Measurements from ENCODE around the gene SUMO2. TPM values are rescaled to one million over a fixed set of nuclear protein-coding genes. Genes with fewer than 3 reads are reported as not detected.

Gene SUMO2
- total RNA-seq, 2 experiments from 2014 or later, result 506 to 525 TPM

DNA sequence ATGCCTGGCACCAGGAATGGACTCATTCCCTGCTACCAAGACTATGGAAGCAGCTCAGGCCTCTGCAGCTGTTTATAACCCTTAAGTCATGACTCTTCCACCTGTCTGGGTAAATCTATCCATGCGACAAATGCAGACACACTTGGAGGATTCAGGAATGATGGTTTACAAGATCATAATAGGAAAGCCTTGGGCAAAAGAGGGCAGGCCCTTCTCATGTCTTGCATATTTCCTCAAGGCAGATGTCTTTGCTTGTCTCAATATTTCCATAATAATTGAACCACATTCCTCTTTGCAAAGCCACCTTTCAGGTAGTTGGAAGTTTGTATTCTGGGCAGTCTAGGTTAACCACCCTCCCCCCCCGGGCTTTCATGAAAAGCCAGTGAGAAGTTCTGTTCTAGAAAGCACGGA, 27.6 kb downstream of the SUMO2 start:
- DNase-seq, result no peak
- Mint-ChIP-seq H3K27me3 (no peaks in the 10 kb centered on the region), H3K4me3 (peak overlapping the region; percentile 94), H3K9me3 (no peaks in the 10 kb centered on the region), H3K4me1 (ENCODE audit: low read depth) (peaks cover 34% of the 10 kb centered on the region), H3K36me3 (ENCODE audit: low read depth) (peaks cover 15% of the 10 kb centered on the region), H3K27ac (peak overlapping the region; percentile 80)
- TF ChIP-seq, protein P1, sequence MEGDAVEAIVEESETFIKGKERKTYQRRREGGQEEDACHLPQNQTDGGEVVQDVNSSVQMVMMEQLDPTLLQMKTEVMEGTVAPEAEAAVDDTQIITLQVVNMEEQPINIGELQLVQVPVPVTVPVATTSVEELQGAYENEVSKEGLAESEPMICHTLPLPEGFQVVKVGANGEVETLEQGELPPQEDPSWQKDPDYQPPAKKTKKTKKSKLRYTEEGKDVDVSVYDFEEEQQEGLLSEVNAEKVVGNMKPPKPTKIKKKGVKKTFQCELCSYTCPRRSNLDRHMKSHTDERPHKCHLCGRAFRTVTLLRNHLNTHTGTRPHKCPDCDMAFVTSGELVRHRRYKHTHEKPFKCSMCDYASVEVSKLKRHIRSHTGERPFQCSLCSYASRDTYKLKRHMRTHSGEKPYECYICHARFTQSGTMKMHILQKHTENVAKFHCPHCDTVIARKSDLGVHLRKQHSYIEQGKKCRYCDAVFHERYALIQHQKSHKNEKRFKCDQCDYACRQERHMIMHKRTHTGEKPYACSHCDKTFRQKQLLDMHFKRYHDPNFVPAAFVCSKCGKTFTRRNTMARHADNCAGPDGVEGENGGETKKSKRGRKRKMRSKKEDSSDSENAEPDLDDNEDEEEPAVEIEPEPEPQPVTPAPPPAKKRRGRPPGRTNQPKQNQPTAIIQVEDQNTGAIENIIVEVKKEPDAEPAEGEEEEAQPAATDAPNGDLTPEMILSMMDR (IDR thresholded peaks at IDR 0.05), result no peak
- intact Hi-C loops (cut with micrococcal nuclease), result no loop called here
- no peak for ATAC-seq
- POLR2A ChIA-PET, result interaction anchor here (0.6 to 1.9 kb wide), 20 partner anchors 8 to 194 kb away, joined by 3 to 9 read pairs (median 5); partner anchors contain the start of genes GGA3, NT5C, NUP85 and SUMO2
- CTCF ChIA-PET, result interaction anchor here (1.4 to 1.6 kb wide), 2 partner anchors 17 to 41 kb away, joined by 6 to 7 read pairs; no protein-coding TSS in a partner anchor

DNA sequence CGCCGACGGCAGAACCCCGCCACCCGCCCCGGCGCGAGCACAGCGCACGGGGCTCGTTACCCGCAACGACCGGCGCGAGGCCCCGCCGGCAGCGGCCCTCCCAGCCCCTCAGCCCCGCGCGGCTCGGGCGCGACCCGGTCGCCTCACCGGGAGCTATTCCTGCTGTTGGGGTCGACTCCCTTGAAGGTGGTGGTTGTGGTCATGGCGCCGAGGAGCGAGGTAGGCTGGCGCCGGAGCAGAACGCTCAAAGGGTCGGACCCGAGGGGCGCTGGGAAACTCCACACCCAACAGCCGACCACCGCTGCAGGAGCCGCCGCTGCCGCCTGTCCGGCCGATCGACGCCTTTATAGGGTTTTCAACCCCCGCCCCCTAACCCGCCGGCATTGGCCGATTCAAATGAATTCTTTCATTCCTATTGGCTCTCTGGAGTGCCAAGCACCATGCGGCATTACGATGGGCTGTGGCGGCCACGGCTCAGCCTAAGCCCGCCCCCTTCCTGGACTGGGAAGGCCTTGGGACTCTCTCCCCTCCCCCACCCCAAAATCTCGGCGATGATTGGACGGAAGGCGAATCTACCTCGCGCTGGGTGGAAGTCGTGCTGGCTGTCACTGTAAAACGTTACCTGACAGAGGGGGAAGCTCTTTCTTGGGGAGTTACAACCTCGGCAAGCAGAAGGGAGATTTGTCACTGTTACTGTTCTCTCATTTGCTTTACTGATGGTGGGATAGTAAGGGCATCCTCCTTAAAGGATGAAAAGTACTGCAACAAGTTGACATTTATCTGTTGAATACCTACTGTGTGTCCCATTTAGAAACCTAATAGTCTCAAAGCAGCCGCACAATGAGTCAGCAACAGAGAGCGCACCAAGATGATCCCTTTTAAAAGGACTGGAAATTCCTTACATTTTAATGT, 28.3 kb downstream of the SUMO2 start, which contains the start of gene JPT1:
Gene JPT1 (minus strand): TSS at position 318 of the 912 bp plus-strand sequence. CDS start 115 bp downstream, at position 203.
- CTCF ChIA-PET, result interaction anchor here (1.1 to 1.6 kb wide), 3 partner anchors 17 to 41 kb away, joined by 3 to 7 read pairs (median 6); no protein-coding TSS in a partner anchor

DNA sequence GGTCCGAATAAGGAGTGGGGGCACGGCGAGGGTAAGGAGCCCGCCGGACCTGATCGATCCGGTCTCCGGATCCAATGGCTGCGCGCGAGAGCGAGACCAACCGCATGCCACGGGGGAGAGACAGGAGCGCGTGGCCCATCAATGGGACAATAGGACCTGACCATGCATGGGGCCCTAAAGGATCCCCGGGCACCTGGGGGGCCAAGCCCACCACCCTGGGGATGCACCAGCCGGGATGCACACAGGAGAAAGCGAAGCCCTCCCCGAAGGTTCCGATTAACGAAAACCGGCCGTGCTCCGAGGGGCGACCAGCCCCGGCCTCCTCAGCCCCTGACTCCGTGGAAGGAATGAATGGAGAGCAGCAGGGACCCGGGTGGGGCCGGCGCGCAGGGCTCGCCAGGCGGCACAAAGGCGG, 29.0 kb downstream of the SUMO2 start:
- TF ChIP-seq, protein P1 (IDR thresholded peaks at IDR 0.05), result no peak
- Mint-ChIP-seq H3K9me3 (no peaks in the 10 kb centered on the region), H3K36me3 (ENCODE audit: low read depth) (peaks cover 16% of the 10 kb centered on the region), H3K27ac (peak overlapping the region; percentile 87), H3K27me3 (no peaks in the 10 kb centered on the region), H3K4me1 (ENCODE audit: low read depth) (peaks cover 32% of the 10 kb centered on the region), H3K4me3 (peak overlapping the region; percentile 94)
- CTCF ChIA-PET, result interaction anchor here (1.1 to 1.6 kb wide), 2 partner anchors 25 to 40 kb away, joined by 3 to 7 read pairs; no protein-coding TSS in a partner anchor
- POLR2A ChIA-PET, result interaction anchor here (0.6 to 1.9 kb wide), 25 partner anchors 8 to 136 kb away, joined by 3 to 9 read pairs (median 5); partner anchors contain the start of genes GGA3, NT5C, NUP85 and SLC25A19
- ATAC-seq (no peak), DNase-seq (peak; percentile 51)
- intact Hi-C loops (cut with micrococcal nuclease), result loop anchor here (2.0 kb wide), 1 partner anchor 29 kb away; the partner anchor contains the start of gene SUMO2

More for the DNA sequence above, 28.3 kb downstream of the SUMO2 start, which contains the start of gene JPT1:
- Mint-ChIP-seq H3K27me3 (no peaks in the 10 kb centered on the region), H3K4me1 (ENCODE audit: low read depth) (peaks cover 34% of the 10 kb centered on the region), H3K9me3 (no peaks in the 10 kb centered on the region), H3K4me3 (peak within 1 kb of the TSS; percentile 94), H3K36me3 (ENCODE audit: low read depth) (peaks cover 15% of the 10 kb centered on the region), H3K27ac (peak within 1 kb of the TSS; percentile 87)
- ATAC-seq (peak; percentile 98), DNase-seq (peak; percentile 99)
- TF ChIP-seq, protein P1 (IDR thresholded peaks at IDR 0.05), result no peak
- intact Hi-C loops (cut with micrococcal nuclease), result no loop called here
- POLR2A ChIA-PET, result interaction anchor here (0.6 to 1.9 kb wide), 30 partner anchors 8 to 312 kb away, joined by 3 to 9 read pairs (median 4); partner anchors contain the start of genes GGA3, NT5C, NUP85 and SLC25A19

DNA sequence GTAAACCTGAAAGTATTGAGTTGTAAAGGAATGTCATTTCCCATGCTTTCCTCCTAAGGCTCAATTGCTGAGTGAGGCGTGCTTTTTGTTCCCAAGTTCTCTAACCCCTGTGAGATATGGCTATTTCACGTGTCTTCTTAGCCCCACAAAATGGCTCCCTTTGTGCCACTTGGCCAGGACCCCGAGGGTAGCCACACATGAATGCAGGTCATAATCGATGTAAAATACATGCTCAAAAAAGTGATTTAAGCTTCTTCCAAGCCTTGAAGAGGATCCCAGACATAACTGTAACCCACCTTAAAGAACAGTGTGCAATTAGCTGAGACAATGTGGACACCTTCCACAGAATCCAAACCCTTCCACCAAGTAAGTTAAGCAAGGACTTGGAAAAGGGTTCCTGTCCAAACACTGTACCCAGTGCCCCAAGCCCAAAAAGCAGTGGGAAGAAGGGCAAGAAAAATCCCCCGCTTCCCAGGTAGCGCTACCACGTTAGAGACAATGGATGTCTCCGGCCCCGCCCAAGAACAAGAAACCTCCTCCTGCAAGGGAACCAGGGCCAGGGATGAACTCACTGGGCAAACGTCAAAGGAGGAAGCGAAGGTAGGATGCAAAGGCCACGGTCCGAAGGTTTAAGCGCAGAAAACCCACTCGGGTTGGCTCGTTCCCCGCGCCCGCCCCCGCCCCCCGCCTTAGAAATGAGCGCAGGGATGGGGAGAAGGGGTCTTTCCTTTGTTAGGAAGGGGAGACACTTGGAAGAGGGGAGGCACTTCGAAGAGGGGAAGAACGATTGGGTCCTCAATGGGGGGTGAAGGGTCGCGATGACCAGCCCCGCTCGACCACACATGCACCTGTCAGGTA, 29.6 kb downstream of the SUMO2 start:
- peaks cover 22% of the 10 kb centered on the region for H3K36me3 Mint-ChIP-seq (ENCODE audit: low read depth)
- no peak for ATAC-seq
- H3K4me3 Mint-ChIP-seq, result peak overlapping the region; percentile 94
- DNase-seq, result peak; percentile 47
- peak overlapping the region; percentile 87 for H3K27ac Mint-ChIP-seq
- no peaks in the 10 kb centered on the region for H3K9me3 Mint-ChIP-seq
- TF ChIP-seq, protein P1 (IDR thresholded peaks at IDR 0.05), result no peak
- intact Hi-C loops (cut with micrococcal nuclease), result loop anchor here (2.0 kb wide), 1 partner anchor 30 kb away; the partner anchor contains the start of gene SUMO2
- POLR2A ChIA-PET, result interaction anchor here (0.8 to 1.8 kb wide), 5 partner anchors 10 to 22 kb away, joined by 3 to 9 read pairs (median 4); partner anchors contain the start of gene NT5C
- H3K4me1 Mint-ChIP-seq (ENCODE audit: low read depth), result peaks cover 35% of the 10 kb centered on the region
- CTCF ChIA-PET, result interaction anchor here (1.0 kb wide), 1 partner anchor 23 kb away, joined by 3 read pairs; no protein-coding TSS in a partner anchor
- no peaks in the 10 kb centered on the region for H3K27me3 Mint-ChIP-seq
